Renal cortex interstitium (tissue), 15 donors: Measurements from ENCODE around the gene EEF1AKMT4. TPM values are rescaled to one million over a fixed set of nuclear protein-coding genes. Genes with fewer than 3 reads are reported as not detected.

Experiments
- DNase-seq, 11 donors: peaks; one replicate each; pipeline ENCODE4 v3.0.0-alpha.2; 2013; ENCODE audit warnings: low read depth in 9 of 11, low spot score in 4 of 11; ENCODE audit errors: extremely low read depth in 1 of 11
- long read RNA-seq, 16 experiments: transcript quantifications; one replicate each; lab custom pipeline, GENCODE V29; 2026
- polyA plus RNA-seq, 3 donors: library from polyadenylated mRNA; unstranded; fragments of 120-200 nt; gene quantifications; one replicate each; pipeline ENCODE4 v1.2.1, GENCODE V29; 2013; ENCODE audit not compliant: insufficient read length in 3 of 3

EEF1AKMT4 gene
- 1 to 10 TPM; 2.2 to 3.2 (median 3.0) TPM for polyA plus RNA-seq
- long read RNA-seq, donor 1 = 0 reads
- long read RNA-seq, donor 2, partial matches to known transcripts = 0 of 2 reads
- long read RNA-seq, donor 2, other reads (novel, unspliced or antisense) = 0 of 2 reads
- long read RNA-seq, donor 3, transcript EEF1AKMT4-201 (3 exons, 1,823 nt) = major isoform, 7 of 7 reads
- long read RNA-seq, donor 3, partial matches to known transcripts = 0 of 7 reads
- long read RNA-seq, donor 3, other reads (novel, unspliced or antisense) = 0 of 7 reads
- long read RNA-seq, donor 4, transcript EEF1AKMT4-201 (3 exons, 1,823 nt) = major isoform, 5 of 5 reads
- long read RNA-seq, donor 4, partial matches to known transcripts = 0 of 5 reads
- long read RNA-seq, donor 4, other reads (novel, unspliced or antisense) = 0 of 5 reads
- long read RNA-seq, donor 5 = 0 reads
- long read RNA-seq, donor 6, transcript EEF1AKMT4-201 (3 exons, 1,823 nt) = major isoform, 6 of 6 reads
- long read RNA-seq, donor 6, partial matches to known transcripts = 0 of 6 reads
- long read RNA-seq, donor 6, other reads (novel, unspliced or antisense) = 0 of 6 reads
- long read RNA-seq, donor 7, transcript EEF1AKMT4-201 (3 exons, 1,823 nt) = major isoform, 6 of 6 reads
- long read RNA-seq, donor 7, partial matches to known transcripts = 0 of 6 reads
- long read RNA-seq, donor 7, other reads (novel, unspliced or antisense) = 0 of 6 reads
- long read RNA-seq, donor 8, transcript EEF1AKMT4-201 (3 exons, 1,823 nt) = major isoform, 7 of 7 reads
- long read RNA-seq, donor 8, partial matches to known transcripts = 0 of 7 reads
- long read RNA-seq, donor 8, other reads (novel, unspliced or antisense) = 0 of 7 reads
- long read RNA-seq, donor 9, transcript EEF1AKMT4-201 (3 exons, 1,823 nt) = major isoform, 5 of 5 reads
- long read RNA-seq, donor 9, partial matches to known transcripts = 0 of 5 reads
- long read RNA-seq, donor 9, other reads (novel, unspliced or antisense) = 0 of 5 reads
- long read RNA-seq, donor 10, transcript EEF1AKMT4-201 (3 exons, 1,823 nt) = major isoform, 8 of 8 reads
- long read RNA-seq, donor 10, partial matches to known transcripts = 0 of 8 reads
- long read RNA-seq, donor 10, other reads (novel, unspliced or antisense) = 0 of 8 reads
- long read RNA-seq, donor 11, partial matches to known transcripts = 0 of 1 reads
- long read RNA-seq, donor 11, other reads (novel, unspliced or antisense) = 0 of 1 reads
- long read RNA-seq, donor 12, partial matches to known transcripts = 0 of 1 reads
- long read RNA-seq, donor 12, other reads (novel, unspliced or antisense) = 0 of 1 reads
- long read RNA-seq, donor 13 = 0 reads
- long read RNA-seq, donor 14, transcript EEF1AKMT4-201 (3 exons, 1,823 nt) = major isoform, 6 of 6 reads
- long read RNA-seq, donor 14, partial matches to known transcripts = 0 of 6 reads
- long read RNA-seq, donor 14, other reads (novel, unspliced or antisense) = 0 of 6 reads
- long read RNA-seq, donor 15, partial matches to known transcripts = 0 of 1 reads
- long read RNA-seq, donor 15, other reads (novel, unspliced or antisense) = 0 of 1 reads
- long read RNA-seq, donor 16, transcript EEF1AKMT4-201 (3 exons, 1,823 nt) = major isoform, 13 of 24 reads
- long read RNA-seq, donor 16, partial matches to known transcripts = 11 of 24 reads
- long read RNA-seq, donor 16, other reads (novel, unspliced or antisense) = 0 of 24 reads

- peak; percentile 83 to 95 (median 89) for DNase-seq
Observed at GRCh38 chr3:184249412-184250166, at the start of gene EEF1AKMT4. Gene EEF1AKMT4, plus strand, starts transcription at chr3:184249672. Its CDS starts 23 bp downstream, at chr3:184249695.

- DNase-seq = no peak
Observed at GRCh38 chr3:184200825-184201224, 48.6 kb upstream of the EEF1AKMT4 start.

DNA sequence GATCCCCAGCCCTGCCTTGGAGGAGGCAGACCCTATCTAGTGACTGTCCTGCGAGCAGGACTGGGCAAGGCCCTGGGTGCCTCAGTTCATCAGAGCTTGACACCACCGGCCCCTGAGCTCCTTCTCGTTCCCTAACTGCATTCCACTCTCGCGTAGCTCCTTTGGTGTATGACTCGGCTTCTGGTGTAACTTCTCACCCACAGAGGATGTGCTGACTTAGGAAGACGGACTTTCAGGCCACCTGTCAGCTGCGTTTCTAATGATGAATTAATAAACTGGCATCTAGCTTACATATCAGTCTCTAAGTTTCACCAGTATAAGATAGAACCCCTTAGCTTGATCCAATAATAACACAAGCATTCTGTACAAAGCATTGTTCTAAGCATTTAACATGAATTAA lies 45.9 kb upstream of the EEF1AKMT4 start:
- DNase-seq = no peak

DNA sequence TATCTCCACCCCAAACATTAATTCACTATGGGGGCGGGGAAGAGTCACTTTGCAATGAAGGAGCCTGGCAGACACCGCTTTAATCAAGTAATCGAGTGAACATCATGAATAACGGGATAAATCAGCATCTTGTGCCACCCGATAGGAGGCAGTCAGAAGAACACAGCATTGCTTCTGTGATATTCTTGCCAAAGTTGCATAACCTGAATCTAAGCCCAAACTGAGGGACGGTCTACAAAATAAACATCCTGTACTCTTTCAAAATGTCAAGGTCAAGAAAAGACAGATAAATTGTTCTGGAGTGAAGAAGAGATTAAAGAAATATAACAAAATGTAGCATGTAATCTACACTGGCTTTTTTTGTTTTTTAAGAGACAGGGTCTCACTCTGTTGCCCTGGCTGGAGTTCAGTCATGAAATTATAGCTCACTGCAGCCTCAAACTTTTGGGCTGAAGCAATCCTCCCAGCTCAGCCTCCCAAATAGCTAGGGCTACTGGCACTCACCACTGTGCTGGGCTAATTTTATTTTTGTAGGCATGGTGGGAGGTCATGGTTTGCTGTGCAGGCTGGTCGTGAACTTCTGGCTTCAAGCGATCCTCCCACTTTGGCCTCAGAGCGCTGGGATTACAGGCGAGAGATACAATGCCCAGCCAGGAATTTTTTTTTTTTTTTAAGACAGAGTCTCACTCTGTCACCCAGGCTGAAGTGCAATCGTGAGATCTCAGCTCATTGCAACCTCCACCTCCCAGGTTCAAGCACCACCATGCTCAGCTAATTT lies 40.1 kb upstream of the EEF1AKMT4 start:
- no peak for DNase-seq

DNA sequence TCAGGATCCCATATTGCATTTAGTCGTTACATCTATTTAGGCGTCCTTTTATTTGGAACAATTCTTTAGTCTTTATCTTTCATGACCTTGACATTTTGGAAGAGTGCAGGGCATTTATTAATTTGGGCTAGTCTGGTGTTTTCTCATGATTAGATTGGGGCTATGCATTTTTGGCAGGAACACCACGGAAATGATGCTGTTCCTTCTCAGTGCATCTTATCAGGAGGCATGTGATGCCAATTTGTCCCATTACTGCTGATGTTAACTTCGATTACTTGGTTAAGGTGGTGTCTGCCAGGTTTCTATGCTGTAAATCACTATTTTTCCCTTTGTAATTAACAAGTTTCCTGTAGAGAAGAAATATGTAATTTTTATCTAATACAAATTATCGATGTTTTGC lies 38.2 kb upstream of the EEF1AKMT4 start:
- DNase-seq = no peak

- no peak for DNase-seq
Observed at GRCh38 chr3:184211718-184212117, 37.8 kb upstream of the EEF1AKMT4 start.

- DNase-seq = no peak
Observed at GRCh38 chr3:184218814-184219213, 30.7 kb upstream of the EEF1AKMT4 start.

DNA sequence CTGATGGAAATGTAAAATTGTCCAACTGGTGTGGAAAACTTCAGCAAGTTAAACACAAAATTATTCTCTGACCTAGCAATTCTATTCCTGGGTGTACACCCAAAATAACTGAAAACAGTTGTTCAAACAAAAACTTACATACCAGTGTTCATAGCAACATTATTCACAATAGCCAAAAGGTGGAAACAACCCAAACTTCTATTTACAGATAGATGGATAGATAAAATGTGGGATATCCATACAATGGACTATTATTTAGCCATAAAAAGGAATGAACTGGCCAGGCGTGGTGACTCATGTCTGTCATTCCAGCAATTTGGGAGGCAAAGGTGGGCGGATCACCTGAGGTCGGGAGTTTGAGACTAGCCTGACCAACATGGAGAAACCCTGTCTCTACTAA lies 27.0 kb upstream of the EEF1AKMT4 start:
- no peak for DNase-seq

DNA sequence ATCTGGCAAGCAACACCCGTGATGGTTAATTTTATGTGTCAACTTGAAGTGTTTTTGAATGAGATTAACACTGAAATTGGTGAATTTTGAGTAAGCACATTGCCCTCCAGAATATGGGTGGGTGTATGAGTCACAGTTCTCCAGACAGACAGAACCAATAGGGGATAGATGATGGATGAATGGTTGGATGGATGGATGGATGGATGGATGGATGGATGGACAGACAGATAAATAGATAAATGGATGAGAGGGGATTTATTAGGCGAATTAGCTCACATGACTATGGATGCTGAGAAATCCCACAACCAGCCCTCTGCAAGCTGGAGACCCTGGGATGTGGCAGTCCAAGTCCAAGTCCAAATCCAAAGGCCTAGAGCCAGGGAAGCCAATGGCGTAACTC lies 25.5 kb upstream of the EEF1AKMT4 start:
- no peak for DNase-seq

DNA sequence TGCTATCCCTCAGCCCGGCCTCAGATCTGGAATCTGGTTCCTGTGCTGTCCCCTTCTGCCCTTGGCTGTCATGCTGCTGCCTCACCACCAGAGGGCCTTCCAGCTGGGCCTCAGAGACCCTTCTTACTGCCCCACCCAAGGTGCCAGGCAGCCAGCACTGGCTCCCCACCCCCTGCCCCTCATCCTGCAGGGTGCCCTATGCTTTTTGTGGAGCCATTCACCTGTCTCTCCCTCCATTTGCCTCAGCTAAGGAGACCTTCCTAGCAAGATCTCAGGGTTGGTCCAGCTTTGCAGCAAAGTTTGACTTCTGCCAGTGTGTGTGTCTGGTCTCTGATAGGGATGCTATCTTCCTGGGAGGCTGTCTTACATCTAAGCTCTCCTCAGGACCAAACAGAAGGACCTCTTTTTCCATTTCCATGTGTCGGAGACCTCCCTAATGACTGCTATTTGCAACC lies 22.0 kb upstream of the EEF1AKMT4 start:
- DNase-seq = no peak

GRCh38 chr3:184228376-184229137 lies 20.9 kb upstream of the EEF1AKMT4 start:
- DNase-seq = no peak

DNA sequence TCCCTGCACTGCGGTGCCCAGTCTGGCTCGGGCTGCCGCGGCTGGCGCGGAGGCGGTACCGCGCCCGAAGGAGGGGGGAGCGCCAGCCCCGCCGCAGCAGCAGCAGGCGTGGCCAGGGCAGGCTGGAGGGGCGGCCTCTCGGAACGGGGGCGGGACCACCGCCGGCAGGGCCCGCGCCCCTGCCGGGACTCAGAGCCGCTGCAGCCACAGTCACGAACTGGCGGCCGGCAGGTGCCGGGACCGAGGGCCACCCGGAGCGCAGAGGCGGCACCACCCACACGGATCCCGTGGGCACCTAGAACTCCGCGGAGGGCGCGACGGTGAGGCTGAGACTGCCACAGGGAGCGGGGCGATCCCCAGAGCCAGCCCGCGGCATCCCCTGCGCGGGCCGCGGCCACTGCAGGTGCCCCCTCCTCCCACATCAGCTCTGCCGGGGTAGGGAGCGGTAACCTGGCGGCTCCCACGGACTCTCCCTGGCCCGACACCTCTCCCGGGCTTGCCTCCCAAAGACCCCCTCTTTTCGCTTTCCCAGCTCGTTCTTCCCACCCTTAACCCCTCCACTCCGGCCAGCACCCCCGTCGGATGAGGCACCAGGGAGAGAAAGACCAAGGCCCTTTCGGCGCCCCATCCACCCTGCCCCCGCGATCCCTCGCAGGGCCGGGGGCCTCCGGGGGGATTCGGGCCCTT lies 19.9 kb upstream of the EEF1AKMT4 start, which contains the start of gene VWA5B2:
VWA5B2 (plus strand) TSS at position 192 of the 687 bp plus-strand sequence. CDS start 944 bp downstream, outside the sequence.
- peak in 2 of 11 donors; percentile 39 to 44 for DNase-seq

- DNase-seq = no peak
Observed at GRCh38 chr3:184230081-184230602, 19.3 kb upstream of the EEF1AKMT4 start.

DNA sequence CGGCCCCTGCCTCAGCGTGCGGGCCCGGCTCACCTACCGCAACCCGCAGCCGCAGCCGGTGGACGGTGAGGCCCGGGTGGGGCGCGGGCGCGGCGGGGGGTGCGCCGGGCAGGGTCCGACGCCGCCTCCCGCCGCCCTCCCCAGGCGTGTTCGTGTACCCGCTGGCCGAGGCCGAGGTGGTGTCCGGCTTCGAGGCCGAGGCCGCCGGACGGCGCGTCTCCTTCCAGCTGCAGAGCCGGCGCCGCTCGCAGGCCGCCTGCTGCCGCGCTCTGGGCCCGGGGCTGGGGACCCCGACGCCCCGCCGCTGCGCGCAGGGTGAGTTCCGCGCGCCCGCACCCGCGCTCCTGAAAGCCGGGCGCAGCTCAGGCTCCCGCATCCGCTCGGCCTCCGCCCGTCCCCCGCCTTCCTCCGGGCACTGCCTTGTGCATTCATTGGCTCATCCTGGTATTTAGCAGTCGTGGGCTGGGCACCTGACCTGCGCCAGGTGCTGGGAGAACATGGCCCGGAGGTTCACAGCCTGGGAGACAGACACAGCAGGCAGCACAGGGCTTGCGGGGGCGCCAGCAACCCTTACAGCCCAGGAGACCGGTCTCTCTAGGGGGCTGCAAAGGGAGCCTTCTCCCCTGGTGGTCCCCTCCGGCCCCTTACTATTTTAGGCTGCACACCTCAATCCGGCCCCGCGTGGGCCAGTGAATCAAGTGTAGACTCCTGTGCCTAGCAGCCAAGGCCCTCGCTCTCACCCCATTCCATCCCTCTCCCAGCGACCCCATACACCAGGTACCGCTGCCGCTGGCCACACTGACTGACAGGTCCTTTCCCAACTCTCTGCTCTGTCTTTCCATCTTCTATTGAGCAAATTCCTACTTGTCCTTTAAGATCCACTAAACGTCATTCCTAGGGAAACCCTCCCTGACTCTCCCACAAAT lies 18.6 kb upstream of the EEF1AKMT4 start:
- no peak for DNase-seq
